Esophagus muscularis mucosa (tissue), 4 donors: ENCODE results near the gene P2RX7. TPM values are rescaled to one million over a fixed set of nuclear protein-coding genes. Genes with fewer than 3 reads are reported as not detected.
"Not testable (repeated sequence)": the region's sequence is repeated elsewhere in the genome, so short reads cannot be mapped to it uniquely, and the experiment has no call there.

Experiments used
- DNase-seq: peaks from one replicate; pipeline ENCODE4 v3.0.0-alpha.2; 2017; ENCODE audit errors: extremely low spot score
- H3K27ac ChIP-seq, 4 donors: fragments of 200-600 bp; sonication (generic); replicated peaks in 1 of 4; 1 replicate in 3 of 4; 2 replicates in 1 of 4; pipeline ENCODE4 v1.5.1; 2016 to 2019; ENCODE audit warnings: mild to moderate bottlenecking in 1 of 4
- H3K27me3 ChIP-seq, 4 donors: fragments of 200-600 bp; sonication (generic); one replicate each; pipeline versions ENCODE4 v1.5.1 to v1.6.0; 2016 to 2019
- H3K36me3 ChIP-seq, 4 donors: fragments of 200-600 bp; sonication (generic); one replicate each; pipeline ENCODE4 v1.5.1; 2016 to 2019
- H3K4me1 ChIP-seq, 4 donors: fragments of 200-600 bp; sonication (generic); one replicate each; pipeline ENCODE4 v1.5.1; 2016 to 2019
- H3K4me3 ChIP-seq, 4 donors: fragments of 200-600 bp; sonication (generic); 1 replicate in 2 of 4; 2 replicates in 2 of 4; pipeline ENCODE4 v1.5.1; 2016 to 2019; ENCODE audit warnings: mild to moderate bottlenecking in 4 of 4, moderate library complexity in 1 of 4
- H3K9me3 ChIP-seq, 4 donors: fragments of 200-600 bp; sonication (generic); 1 replicate in 3 of 4; 2 replicates in 1 of 4; pipeline ENCODE4 v1.5.1; 2016 to 2019
- CTCF ChIP-seq, 3 experiments: fragments of 200-600 bp in 2 of 3; fragments of 450-650 bp in 1 of 3; sonication (generic) in 2 of 3; IDR thresholded peaks; one replicate each; pipeline ENCODE4 v1.5.1; 2017 to 2019; ENCODE audit warnings: antibody characterized with exemption in 3 of 3, mild to moderate bottlenecking in 2 of 3, moderate library complexity in 1 of 3
- EP300 ChIP-seq: sonication (generic); formaldehyde crosslinking; IDR thresholded peaks from one replicate; pipeline ENCODE4 v1.6.1; 2017; ENCODE audit warnings: antibody characterized with exemption
- POLR2A ChIP-seq: fragments of 450-650 bp; IDR thresholded peaks from one replicate; pipeline ENCODE4 v1.6.1; 2017; ENCODE audit warnings: antibody characterized with exemption, moderate library complexity, mild to moderate bottlenecking, low read depth
- POLR2AphosphoS5 ChIP-seq, 2 donors: sonication (generic); formaldehyde crosslinking; IDR thresholded peaks; one replicate each; pipeline ENCODE4 v1.6.1; 2017; ENCODE audit warnings: antibody characterized with exemption in 2 of 2
- WGBS: methylation state at CpG from one replicate; pipeline ENCODE4 v1.1.5; 2018; 5-methylcytosine and 5-hydroxymethylcytosine counted together
- intact Hi-C: fragments of 100-400 bp; cut with DNase I; formaldehyde crosslinking; loops from one replicate; pipeline ENCODE4 v1.15.1; 2023
- total RNA-seq, 4 donors: library from RNA; depleted of rRNA; stranded (reverse); fragments of >200 nt; gene quantifications; one replicate each; pipeline versions ENCODE4 v1.1.0 to v1.2.1, GENCODE V29; 2016

P2RX7 gene
- total RNA-seq, 4 donors from 2014 or later: 1.5 to 4.3 (median 2.7) TPM

GRCh38 chr12:121138284-121138683 lies 5.6 kb downstream of the P2RX7 start:
- 96% methylated on average over 5 of the region's 5 CpGs for WGBS
- intact Hi-C loops: no loop called here

GRCh38 chr12:121139286-121139685 lies 6.6 kb downstream of the P2RX7 start:
- H3K27me3 ChIP-seq: no peaks in the 10 kb centered on the region
- DNase-seq: no peak
- H3K27ac ChIP-seq: no peak overlapping the region
- 91% methylated on average over 5 of the region's 5 CpGs for WGBS
- intact Hi-C loops: no loop called here
- peaks cover 0 to 5% (median 0%) of the 10 kb centered on the region in 4 donors for H3K4me1 ChIP-seq
- H3K36me3 ChIP-seq: no peaks in the 10 kb centered on the region
- H3K9me3 ChIP-seq: no peaks in the 10 kb centered on the region
- H3K4me3 ChIP-seq: no peak overlapping the region
- no peak for TF ChIP-seq POLR2A
- no peak for TF ChIP-seq POLR2AphosphoS5 (IDR thresholded peaks at IDR 0.05)
- TF ChIP-seq EP300: no peak
- TF ChIP-seq CTCF (IDR thresholded peaks at IDR 0.05): no peak

More at GRCh38 chr12:121138284-121138683, 5.6 kb downstream of the P2RX7 start:
- Histone ChIP-seq H3K4me1 (peaks cover 4 to 14% (median 5%) of the 10 kb centered on the region in 4 donors), H3K4me3 (no peak overlapping the region), H3K36me3 (no peaks in the 10 kb centered on the region), H3K9me3 (no peaks in the 10 kb centered on the region), H3K27me3 (no peaks in the 10 kb centered on the region), H3K27ac (no peak overlapping the region)
- TF ChIP-seq POLR2A (no peak), EP300 (no peak), POLR2AphosphoS5 (IDR thresholded peaks at IDR 0.05) (no peak), CTCF (IDR thresholded peaks at IDR 0.05) (no peak)
- DNase-seq: no peak

- H3K9me3 ChIP-seq: no peaks in the 10 kb centered on the region
- H3K27ac ChIP-seq: no peak overlapping the region
- WGBS: 96% methylated on average over 11 of the region's 11 CpGs
- H3K36me3 ChIP-seq: no peaks in the 10 kb centered on the region
- TF ChIP-seq CTCF (IDR thresholded peaks at IDR 0.05) (no peak), EP300 (no peak), POLR2A (no peak)
- no peaks in the 10 kb centered on the region for H3K4me1 ChIP-seq
- intact Hi-C loops: no loop called here
- H3K27me3 ChIP-seq: no peaks in the 10 kb centered on the region
- DNase-seq: no peak
- no peak overlapping the region for H3K4me3 ChIP-seq
Measured at GRCh38 chr12:121142171-121142950, 9.7 kb downstream of the P2RX7 start.

GRCh38 chr12:121144416-121144914 lies 11.8 kb downstream of the P2RX7 start:
- H3K4me3 ChIP-seq: no peak overlapping the region
- no peak for DNase-seq
- no peak overlapping the region for H3K27ac ChIP-seq
- no peaks in the 10 kb centered on the region for H3K4me1 ChIP-seq
- WGBS: 87% methylated on average over 3 of the region's 3 CpGs
- H3K27me3 ChIP-seq: no peaks in the 10 kb centered on the region
- no peaks in the 10 kb centered on the region for H3K36me3 ChIP-seq
- intact Hi-C loops: no loop called here
- H3K9me3 ChIP-seq: no peaks in the 10 kb centered on the region
- TF ChIP-seq POLR2A (no peak), POLR2AphosphoS5 (IDR thresholded peaks at IDR 0.05) (no peak), EP300 (no peak), CTCF (IDR thresholded peaks at IDR 0.05) (no peak)

GRCh38 chr12:121145221-121145620 lies 12.5 kb downstream of the P2RX7 start:
- TF ChIP-seq POLR2AphosphoS5 (IDR thresholded peaks at IDR 0.05) (no peak), CTCF (IDR thresholded peaks at IDR 0.05) (no peak), EP300 (no peak), POLR2A (no peak)
- H3K4me1 ChIP-seq: no peaks in the 10 kb centered on the region
- no peaks in the 10 kb centered on the region for H3K36me3 ChIP-seq
- intact Hi-C loops: no loop called here
- no peaks in the 10 kb centered on the region for H3K9me3 ChIP-seq
- DNase-seq: no peak
- no peak overlapping the region for H3K27ac ChIP-seq
- no peaks in the 10 kb centered on the region for H3K27me3 ChIP-seq
- no peak overlapping the region for H3K4me3 ChIP-seq
- 74% methylated on average over 8 of the region's 8 CpGs for WGBS

GRCh38 chr12:121149289-121149688 lies 16.6 kb downstream of the P2RX7 start:
- H3K4me1 ChIP-seq, DNase-seq, H3K4me3 ChIP-seq, intact Hi-C loops, H3K9me3 ChIP-seq, H3K27ac ChIP-seq, H3K27me3 ChIP-seq, H3K36me3 ChIP-seq: not testable (repeated sequence)
- 92% methylated on average over 3 of the region's 3 CpGs for WGBS
